Activated T-cell treated with anti-CD3 and anti-CD28 coated beads, Interleukin-2, amount 50 U/mL, for 72 hours (primary cell): ENCODE data around the gene TPD52L1. TPM values are rescaled to one million over a fixed set of nuclear protein-coding genes. Genes with fewer than 3 reads are reported as not detected.

Source experiments
- ATAC-seq, 2 donors: fragments of 150-1000 bp; cut with Tn5 transposase; replicated peaks in 1 of 2; 2 replicates each; pipeline ENCODE4 v1.10.0; 2021; ENCODE audit warnings: moderate library complexity in 2 of 2, mild to moderate bottlenecking in 1 of 2
- DNase-seq, 2 donors: peaks; one replicate each; pipeline ENCODE4 v3.0.0; 2021 to 2022; ENCODE audit warnings: mixed read lengths in 1 of 2
- H3K27ac Mint-ChIP-seq: one replicate; pipeline ENCODE4 v1.8.0; 2022; ENCODE audit warnings: mild to moderate bottlenecking, moderate library complexity, mixed read lengths
- H3K27me3 Mint-ChIP-seq: one replicate; pipeline ENCODE4 v1.8.0; 2022; ENCODE audit warnings: low read depth, mixed read lengths
- H3K36me3 Mint-ChIP-seq, 2 donors: one replicate each; pipeline ENCODE4 v1.8.0; 2022; ENCODE audit warnings: mixed read lengths in 2 of 2, mild to moderate bottlenecking in 1 of 2; ENCODE audit not compliant: insufficient read depth in 2 of 2
- H3K4me1 Mint-ChIP-seq: one replicate; pipeline ENCODE4 v1.8.0; 2022; ENCODE audit warnings: low read depth, mixed read lengths
- H3K4me3 Mint-ChIP-seq, 2 donors: one replicate each; pipeline ENCODE4 v1.8.0; 2022; ENCODE audit warnings: mild to moderate bottlenecking in 2 of 2, mixed read lengths in 2 of 2, moderate library complexity in 2 of 2
- H3K9me3 Mint-ChIP-seq, 2 donors: one replicate each; pipeline ENCODE4 v1.8.0; 2022; ENCODE audit warnings: mixed read lengths in 2 of 2
- total RNA-seq, 2 donors: library from RNA; stranded (reverse); gene quantifications; one replicate each; pipeline ENCODE4 v1.2.3, GENCODE V29; 2022

TPD52L1 gene
- total RNA-seq, 2 donors from 2014 or later = 0.50 to 0.56 TPM

DNA sequence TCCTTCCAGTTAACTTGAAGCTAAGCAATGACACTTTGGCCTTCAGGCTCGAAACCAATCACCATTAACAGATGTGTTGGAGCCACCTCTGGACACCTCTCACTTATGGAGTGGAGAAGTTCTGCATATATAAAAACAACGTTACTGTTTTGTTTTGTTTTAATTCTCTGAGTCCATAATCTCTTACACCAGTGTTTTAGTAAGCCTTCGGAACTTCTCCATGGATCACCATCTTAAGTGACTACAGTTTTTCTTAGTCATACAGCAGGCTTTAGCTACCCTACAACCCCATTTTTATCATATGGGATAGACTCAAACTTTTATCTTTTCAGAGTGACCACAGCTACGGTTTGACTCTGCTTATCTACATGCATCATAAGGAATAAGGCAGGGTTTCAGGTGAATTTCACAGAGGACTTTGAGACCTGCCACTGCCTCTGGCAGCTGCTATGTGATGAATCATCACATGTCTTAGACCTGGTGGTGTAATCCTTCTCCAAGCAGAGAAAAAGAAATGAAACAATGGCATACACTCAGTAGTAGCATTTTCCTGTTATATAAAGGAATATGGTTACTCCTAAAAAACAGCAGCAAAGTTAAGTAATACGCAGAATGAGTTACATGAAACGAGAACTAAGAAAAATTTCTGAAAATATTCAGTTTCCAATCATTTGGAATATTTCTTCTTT, 153.7 kb downstream of the TPD52L1 start:
- Mint-ChIP-seq H3K36me3 (peaks cover 1% of the 10 kb centered on the region in 2 donors), H3K9me3 (peaks cover 1 to 2% of the 10 kb centered on the region in 2 donors), H3K4me3 (no peak overlapping the region), H3K27me3 (peaks cover 15% of the 10 kb centered on the region), H3K27ac (no peak overlapping the region), H3K4me1 (peaks cover 34% of the 10 kb centered on the region)
- DNase-seq (no peak), ATAC-seq (peak; percentile 31 to 42)

DNA sequence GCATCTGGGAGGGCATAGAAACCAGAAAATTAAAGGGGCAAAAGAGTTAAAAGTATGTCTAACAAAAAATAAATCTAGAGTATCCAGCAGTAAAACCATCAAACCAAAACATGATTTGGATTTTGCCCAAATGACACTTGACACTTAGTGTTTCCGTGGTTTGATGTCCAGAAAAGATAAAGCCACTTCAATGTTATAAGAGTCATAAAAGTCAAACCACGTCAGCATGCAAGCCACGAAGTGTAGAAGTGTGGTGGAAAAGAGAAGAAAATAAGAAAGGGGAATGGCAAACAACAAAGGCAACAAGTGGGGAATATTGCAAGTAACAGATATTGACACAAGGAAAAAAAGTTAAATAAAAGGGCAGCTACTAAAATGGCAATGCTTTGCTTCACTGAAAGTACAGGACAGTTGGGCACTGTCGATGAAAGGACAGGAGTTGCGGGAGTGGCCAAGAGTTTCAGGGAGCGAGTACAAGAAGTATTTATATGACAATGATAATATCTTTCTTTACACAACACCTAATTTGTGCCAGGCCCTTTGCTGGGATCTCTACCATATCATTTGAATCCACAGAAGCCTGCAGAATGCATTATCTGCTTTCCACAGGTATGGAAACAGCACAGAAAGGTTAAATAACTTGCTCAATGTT, 154.5 kb downstream of the TPD52L1 start:
- DNase-seq (peak; percentile 12 to 21), ATAC-seq (peak; percentile 72 to 73)
- peaks cover 26% of the 10 kb centered on the region for H3K4me1 Mint-ChIP-seq
- no peaks in the 10 kb centered on the region for H3K36me3 Mint-ChIP-seq
- peak overlapping the region in 1 of 2 donors; percentile 2 for H3K4me3 Mint-ChIP-seq
- no peaks in the 10 kb centered on the region for H3K9me3 Mint-ChIP-seq
- no peak overlapping the region for H3K27ac Mint-ChIP-seq
- H3K27me3 Mint-ChIP-seq = peaks cover 19% of the 10 kb centered on the region

DNA sequence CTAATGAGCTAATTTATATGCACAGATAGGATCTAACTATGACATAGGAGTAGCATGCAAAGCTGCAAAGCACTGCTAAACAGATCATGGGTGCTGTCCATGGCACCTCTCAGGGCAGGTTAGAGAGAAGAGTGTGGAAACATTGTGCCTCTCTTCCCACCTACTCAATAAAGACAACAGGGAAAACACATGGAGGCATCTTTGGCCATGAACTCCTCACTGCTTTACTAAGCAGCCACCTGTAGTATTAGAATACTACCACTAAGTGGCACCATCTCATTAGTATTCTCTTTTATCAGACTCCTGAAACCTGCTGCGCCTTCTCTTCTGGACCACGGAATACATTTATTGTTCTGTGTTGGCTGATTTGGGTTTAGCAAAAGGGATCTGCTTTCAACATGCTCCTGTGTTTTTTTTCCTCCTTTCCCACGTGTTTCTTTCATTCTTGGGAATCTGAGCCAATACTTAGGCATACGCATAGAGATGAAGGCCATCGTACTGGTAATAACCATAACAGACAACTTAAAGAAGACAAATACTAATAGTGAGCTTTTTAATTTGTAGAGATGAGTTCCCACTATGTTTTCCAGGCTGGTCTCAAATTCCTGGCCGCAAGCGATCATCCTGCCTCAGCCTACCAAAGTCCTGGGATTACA, 157.5 kb downstream of the TPD52L1 start:
- Mint-ChIP-seq H3K36me3 (no peaks in the 10 kb centered on the region), H3K27me3 (peaks cover 19% of the 10 kb centered on the region), H3K4me3 (no peak overlapping the region), H3K4me1 (peaks cover 19% of the 10 kb centered on the region), H3K9me3 (no peaks in the 10 kb centered on the region), H3K27ac (no peak overlapping the region)
- DNase-seq (no peak), ATAC-seq (peak; percentile 75 to 77)

DNA sequence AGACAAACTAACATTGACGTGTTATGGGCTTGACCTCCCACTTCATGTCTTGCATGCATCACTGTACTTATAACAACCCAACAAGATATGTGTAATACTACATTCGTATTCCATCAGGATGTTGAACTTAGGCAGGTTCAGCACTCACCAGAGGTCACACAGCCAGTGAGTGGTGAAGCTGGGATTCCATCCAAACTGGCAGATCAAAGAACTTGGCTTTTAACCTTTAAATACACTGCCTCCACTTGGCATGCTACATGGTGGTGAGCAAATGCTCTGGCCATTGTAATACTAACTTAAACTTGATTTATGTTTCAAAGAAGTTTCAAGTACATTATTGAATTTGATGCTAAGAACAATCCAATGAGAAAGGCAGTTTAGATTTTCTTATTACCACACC, 158.9 kb downstream of the TPD52L1 start:
- H3K27ac Mint-ChIP-seq = no peak overlapping the region
- ATAC-seq = no peak
- H3K27me3 Mint-ChIP-seq = peaks cover 19% of the 10 kb centered on the region
- no peaks in the 10 kb centered on the region for H3K36me3 Mint-ChIP-seq
- H3K4me3 Mint-ChIP-seq = no peak overlapping the region
- H3K4me1 Mint-ChIP-seq = peaks cover 16% of the 10 kb centered on the region
- no peak for DNase-seq
- no peaks in the 10 kb centered on the region for H3K9me3 Mint-ChIP-seq

DNA sequence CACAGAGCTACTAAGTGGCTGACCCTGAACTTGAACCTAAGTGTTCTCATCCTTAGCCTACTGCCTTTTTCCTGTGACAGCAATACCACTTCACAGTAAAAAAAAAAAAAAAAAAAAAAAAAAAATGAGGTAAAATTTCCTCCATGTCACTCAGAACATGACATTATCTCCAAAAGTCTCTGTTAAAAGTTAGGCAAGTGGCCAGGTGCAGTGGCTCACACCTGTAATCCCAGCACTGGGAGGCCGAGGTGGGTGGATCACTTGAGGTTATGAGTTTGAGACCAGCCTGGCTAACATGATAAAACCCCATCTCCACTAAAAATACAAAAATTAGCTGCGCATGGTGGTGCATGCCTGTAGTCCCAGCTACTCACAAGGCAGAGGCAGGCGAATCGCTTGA, 159.4 kb downstream of the TPD52L1 start:
- Mint-ChIP-seq H3K9me3 (no peaks in the 10 kb centered on the region), H3K36me3 (no peaks in the 10 kb centered on the region), H3K4me3 (no peak overlapping the region), H3K27me3 (peaks cover 19% of the 10 kb centered on the region), H3K4me1 (peaks cover 12% of the 10 kb centered on the region), H3K27ac (no peak overlapping the region)
- no peak for DNase-seq
- ATAC-seq = no peak

Other genes with a start within 250 kb of the TPD52L1 start
- gene RNF217, start 191.3 kb upstream of the TPD52L1 start, total RNA-seq = 1 to 10 TPM; 1.2 to 1.9 TPM
- gene HDDC2, start 148.2 kb downstream of the TPD52L1 start, total RNA-seq = 10 to 100 TPM; 68.8 to 92.4 TPM